ENCODE measurements around the gene PLAGL2. TPM values are rescaled to one million over a fixed set of nuclear protein-coding genes. Genes with fewer than 3 reads are reported as not detected.

PLAGL2 gene
- total and polyA plus RNA-seq, 2 experiments from 2014 or later, result 13.2 to 28.2 TPM

- no peak for TF ChIP-seq REST (IDR thresholded peaks at IDR 0.05; ENCODE audit: unreplicated experiment)
- TF ChIP-seq EZH2phosphoT487 (IDR thresholded peaks at IDR 0.05; ENCODE audit: unreplicated experiment), result no peak
- no peak for TF ChIP-seq STAT1 (IDR thresholded peaks at IDR 0.05; ENCODE audit: unreplicated experiment)
- no peak for TF ChIP-seq ZNF331 (CRISPR knock-in tag; IDR thresholded peaks at IDR 0.05; ENCODE audit: low read depth)
- TF ChIP-seq JUNB (IDR thresholded peaks at IDR 0.05; ENCODE audit: unreplicated experiment), result no peak
- TF ChIP-seq CTCF (conservative IDR thresholded peaks at IDR 0.05; ENCODE audit: low read depth in 2 of 2), result no peak
- no peak for TF ChIP-seq CREB1 (CRISPR knock-in tag; IDR thresholded peaks at IDR 0.05; ENCODE audit: low read depth)
These were observed 28.5 kb upstream of the PLAGL2 start (continued) for GRCh38 chr20:32236048-32236533.

- ATAC-seq, result no peak
- TF ChIP-seq STAT1 (IDR thresholded peaks at IDR 0.05; ENCODE audit: unreplicated experiment) (no peak), CREB1 (CRISPR knock-in tag; IDR thresholded peaks at IDR 0.05; ENCODE audit: low read depth) (no peak), JUNB (IDR thresholded peaks at IDR 0.05; ENCODE audit: unreplicated experiment) (no peak), NANOG (IDR thresholded peaks at IDR 0.05; ENCODE audit: borderline replicate concordance) (no peak), EZH2 (IDR thresholded peaks at IDR 0.05; ENCODE audit: low read depth, unreplicated experiment) (no peak), POLR2AphosphoS5 (IDR thresholded peaks at IDR 0.05; ENCODE audit: low read depth) (no peak), ZNF331 (CRISPR knock-in tag; IDR thresholded peaks at IDR 0.05; ENCODE audit: low read depth) (no peak), CTCF (conservative IDR thresholded peaks at IDR 0.05; ENCODE audit: low read depth in 2 of 2) (no peak)
These were observed 27.9 kb upstream of the PLAGL2 start for GRCh38 chr20:32235331-32236047.

More at GRCh38 chr20:32235331-32236047, 27.9 kb upstream of the PLAGL2 start:
- Mint-ChIP-seq H3K36me3 (ENCODE audit: low read depth) (peaks cover 42% of the 10 kb centered on the region), H3K27me3 (ENCODE audit: insufficient read depth, low read depth, poor library complexity) (peaks cover 1% of the 10 kb centered on the region), H3K27ac (no peak overlapping the region), H3K9me3 (no peaks in the 10 kb centered on the region), H3K4me1 (peaks cover 12% of the 10 kb centered on the region), H3K4me3 (no peak overlapping the region)
- Histone ChIP-seq H3K9me2 (ENCODE audit: insufficient read depth) (no peaks in the 10 kb centered on the region), H3K4me1 (ENCODE audit: insufficient read depth) (peaks cover 14% of the 10 kb centered on the region; the same call in 1 of the 2 replicates), H4K20me1 (replicated peaks; ENCODE audit: insufficient read depth) (peaks cover 10% of the 10 kb centered on the region), H3K79me2 (replicated peaks; ENCODE audit: insufficient read depth) (no peaks in the 10 kb centered on the region), H3K4me3 (no peak overlapping the region), H3F3A (replicated peaks; ENCODE audit: low read depth) (peaks cover 10% of the 10 kb centered on the region; the same call in 1 of the 2 replicates), H3K36me3 (ENCODE audit: insufficient read depth) (peaks cover 30% of the 10 kb centered on the region), H3K27me3 (ENCODE audit: insufficient read depth) (no peaks in the 10 kb centered on the region), H2AFZ (no peak overlapping the region), H3K4me2 (no peak overlapping the region), H3K27ac (ENCODE audit: low read depth) (no peak overlapping the region)
- no peak for DNase-seq (ENCODE audit: low spot score)

Data from GM23338 (cell line).